Measurements from ENCODE around the gene KIAA1958. TPM values are rescaled to one million over a fixed set of nuclear protein-coding genes. Genes with fewer than 3 reads are reported as not detected.
A peak's percentile ranks its signal among the peaks of the same experiment; 100 is the strongest.

KIAA1958 gene
- total RNA-seq, 1 donor from 2014 or later: 1.4 TPM

GRCh38 chr9:112530751-112531205, 44.2 kb downstream of the KIAA1958 start:
- no peak for DNase-seq (ENCODE audit: low read depth)

GRCh38 chr9:112531666-112532282, 45.1 kb downstream of the KIAA1958 start:
- DNase-seq (ENCODE audit: low read depth): peak; percentile 46

- DNase-seq (ENCODE audit: low read depth): no peak
Observed at GRCh38 chr9:112532427-112532826, 45.8 kb downstream of the KIAA1958 start.

GRCh38 chr9:112533660-112534059, 47.0 kb downstream of the KIAA1958 start:
- no peak for DNase-seq (ENCODE audit: low read depth)

- no peak for DNase-seq (ENCODE audit: low read depth)
Observed at GRCh38 chr9:112535301-112535700, 48.7 kb downstream of the KIAA1958 start.

GRCh38 chr9:112535811-112536210, 49.2 kb downstream of the KIAA1958 start:
- no peak for DNase-seq (ENCODE audit: low read depth)

GRCh38 chr9:112537561-112537960, 50.9 kb downstream of the KIAA1958 start:
- DNase-seq (ENCODE audit: low read depth): no peak

GRCh38 chr9:112540800-112541199, 54.2 kb downstream of the KIAA1958 start:
- DNase-seq (ENCODE audit: low read depth): no peak

- no peak for DNase-seq (ENCODE audit: low read depth)
Observed at GRCh38 chr9:112541685-112542084, 55.1 kb downstream of the KIAA1958 start.

- DNase-seq (ENCODE audit: low read depth): no peak
Observed at GRCh38 chr9:112542593-112543292, 56.1 kb downstream of the KIAA1958 start.

GRCh38 chr9:112544477-112544876, 57.9 kb downstream of the KIAA1958 start:
- no peak for DNase-seq (ENCODE audit: low read depth)

GRCh38 chr9:112545237-112545636, 58.6 kb downstream of the KIAA1958 start:
- no peak for DNase-seq (ENCODE audit: low read depth)

- DNase-seq (ENCODE audit: low read depth): peak; percentile 58
Observed at GRCh38 chr9:112546149-112547012, 59.8 kb downstream of the KIAA1958 start.

GRCh38 chr9:112548051-112548440, 61.4 kb downstream of the KIAA1958 start:
- no peak for DNase-seq (ENCODE audit: low read depth)

- DNase-seq (ENCODE audit: low read depth): no peak
Observed at GRCh38 chr9:112548836-112549595, 62.4 kb downstream of the KIAA1958 start.

- no peak for DNase-seq (ENCODE audit: low read depth)
Observed at GRCh38 chr9:112550531-112550930, 63.9 kb downstream of the KIAA1958 start.

- DNase-seq (ENCODE audit: low read depth): no peak
Observed at GRCh38 chr9:112551641-112552040, 65.0 kb downstream of the KIAA1958 start.

- peak; percentile 28 for DNase-seq (ENCODE audit: low read depth)
Observed at GRCh38 chr9:112552229-112553056, 65.8 kb downstream of the KIAA1958 start.

- no peak for DNase-seq (ENCODE audit: low read depth)
Observed at GRCh38 chr9:112553256-112553826, 66.7 kb downstream of the KIAA1958 start.

- DNase-seq (ENCODE audit: low read depth): peak; percentile 5
Observed at GRCh38 chr9:112554516-112554915, 67.9 kb downstream of the KIAA1958 start.

All from myocyte (in vitro differentiated cells).